ENCODE results near the gene LINGO1. TPM values are rescaled to one million over a fixed set of nuclear protein-coding genes. Genes with fewer than 3 reads are reported as not detected.

The LINGO1 gene
- total RNA-seq, 1 experiment from 2014 or later, result not detected

- peak overlapping the region; percentile 25 for H3K4me3 ChIP-seq
- H3K9me3 ChIP-seq (replicated peaks), result no peaks in the 10 kb centered on the region
- peak; percentile 84 for DNase-seq (ENCODE audit: low read depth in 1 of 2, low spot score in 2 of 2)
- H3K4me1 ChIP-seq (replicated peaks), result peaks cover 10% of the 10 kb centered on the region
- no peak overlapping the region for H3K27ac ChIP-seq
- no peaks in the 10 kb centered on the region; the same call in 1 of the 2 replicates for H3K36me3 ChIP-seq
- H3K27me3 ChIP-seq (replicated peaks), result peaks cover 46% of the 10 kb centered on the region
Observed at GRCh38 chr15:77633134-77633912, 611 bp upstream of the LINGO1 start.

- Histone ChIP-seq H3K9me3 (replicated peaks) (no peaks in the 10 kb centered on the region), H3K4me1 (replicated peaks) (peaks cover 10% of the 10 kb centered on the region), H3K4me3 (no peak overlapping the region), H3K36me3 (no peaks in the 10 kb centered on the region; the same call in 1 of the 2 replicates), H3K27ac (no peak overlapping the region), H3K27me3 (replicated peaks) (peaks cover 50% of the 10 kb centered on the region)
- no peak for DNase-seq (ENCODE audit: low read depth in 1 of 2, low spot score in 2 of 2)
Observed at GRCh38 chr15:77631745-77632533, 773 bp downstream of the LINGO1 start.

GRCh38 chr15:77630956-77631744, 1.6 kb downstream of the LINGO1 start:
- peaks cover 10% of the 10 kb centered on the region for H3K4me1 ChIP-seq (replicated peaks)
- H3K4me3 ChIP-seq, result no peak overlapping the region
- H3K9me3 ChIP-seq (replicated peaks), result no peaks in the 10 kb centered on the region
- peaks cover 53% of the 10 kb centered on the region for H3K27me3 ChIP-seq (replicated peaks)
- no peaks in the 10 kb centered on the region; the same call in 1 of the 2 replicates for H3K36me3 ChIP-seq
- no peak overlapping the region for H3K27ac ChIP-seq
- DNase-seq (ENCODE audit: low read depth in 1 of 2, low spot score in 2 of 2), result no peak

GRCh38 chr15:77630056-77630455, 2.7 kb downstream of the LINGO1 start:
- peaks cover 10% of the 10 kb centered on the region for H3K4me1 ChIP-seq (replicated peaks)
- no peak overlapping the region for H3K4me3 ChIP-seq
- H3K36me3 ChIP-seq, result no peaks in the 10 kb centered on the region; the same call in 1 of the 2 replicates
- no peak overlapping the region for H3K27ac ChIP-seq
- H3K9me3 ChIP-seq (replicated peaks), result no peaks in the 10 kb centered on the region
- DNase-seq (ENCODE audit: low read depth in 1 of 2, low spot score in 2 of 2), result no peak
- H3K27me3 ChIP-seq (replicated peaks), result peaks cover 55% of the 10 kb centered on the region

- Histone ChIP-seq H3K4me3 (no peak overlapping the region), H3K9me3 (replicated peaks) (no peaks in the 10 kb centered on the region), H3K4me1 (replicated peaks) (peaks cover 10% of the 10 kb centered on the region), H3K27ac (no peak overlapping the region), H3K36me3 (no peaks in the 10 kb centered on the region; the same call in 1 of the 2 replicates), H3K27me3 (replicated peaks) (peaks cover 55% of the 10 kb centered on the region)
- no peak for DNase-seq (ENCODE audit: low read depth in 1 of 2, low spot score in 2 of 2)
Observed at GRCh38 chr15:77629070-77630030, 3.4 kb downstream of the LINGO1 start.

GRCh38 chr15:77628010-77628409, 4.7 kb downstream of the LINGO1 start:
- Histone ChIP-seq H3K27me3 (replicated peaks) (peaks cover 51% of the 10 kb centered on the region), H3K4me1 (replicated peaks) (peaks cover 3% of the 10 kb centered on the region), H3K27ac (no peak overlapping the region), H3K9me3 (replicated peaks) (no peaks in the 10 kb centered on the region), H3K4me3 (no peak overlapping the region), H3K36me3 (no peaks in the 10 kb centered on the region)
- DNase-seq (ENCODE audit: low read depth in 1 of 2, low spot score in 2 of 2), result no peak

GRCh38 chr15:77627581-77627980, 5.1 kb downstream of the LINGO1 start:
- no peak overlapping the region for H3K27ac ChIP-seq
- no peak overlapping the region for H3K4me3 ChIP-seq
- H3K4me1 ChIP-seq (replicated peaks), result no peaks in the 10 kb centered on the region
- DNase-seq (ENCODE audit: low read depth in 1 of 2, low spot score in 2 of 2), result no peak
- no peaks in the 10 kb centered on the region for H3K36me3 ChIP-seq
- no peaks in the 10 kb centered on the region for H3K9me3 ChIP-seq (replicated peaks)
- peaks cover 48% of the 10 kb centered on the region for H3K27me3 ChIP-seq (replicated peaks)

GRCh38 chr15:77627067-77627466, 5.6 kb downstream of the LINGO1 start:
- H3K27me3 ChIP-seq (replicated peaks), result peaks cover 46% of the 10 kb centered on the region
- H3K4me3 ChIP-seq, result no peak overlapping the region
- H3K36me3 ChIP-seq, result no peaks in the 10 kb centered on the region
- H3K4me1 ChIP-seq (replicated peaks), result no peaks in the 10 kb centered on the region
- H3K9me3 ChIP-seq (replicated peaks), result no peaks in the 10 kb centered on the region
- DNase-seq (ENCODE audit: low read depth in 1 of 2, low spot score in 2 of 2), result no peak
- H3K27ac ChIP-seq, result no peak overlapping the region

- DNase-seq (ENCODE audit: low read depth in 1 of 2, low spot score in 2 of 2), result no peak
- H3K9me3 ChIP-seq (replicated peaks), result no peaks in the 10 kb centered on the region
- H3K27ac ChIP-seq, result no peak overlapping the region
- H3K36me3 ChIP-seq, result no peaks in the 10 kb centered on the region
- H3K27me3 ChIP-seq (replicated peaks), result peaks cover 35% of the 10 kb centered on the region
- no peak overlapping the region for H3K4me3 ChIP-seq
- H3K4me1 ChIP-seq (replicated peaks), result no peaks in the 10 kb centered on the region
Observed at GRCh38 chr15:77626002-77626401, 6.7 kb downstream of the LINGO1 start.

- H3K36me3 ChIP-seq, result no peaks in the 10 kb centered on the region
- H3K4me3 ChIP-seq, result no peak overlapping the region
- peaks cover 29% of the 10 kb centered on the region for H3K27me3 ChIP-seq (replicated peaks)
- DNase-seq (ENCODE audit: low read depth in 1 of 2, low spot score in 2 of 2), result no peak
- no peaks in the 10 kb centered on the region for H3K9me3 ChIP-seq (replicated peaks)
- H3K27ac ChIP-seq, result no peak overlapping the region
- no peaks in the 10 kb centered on the region for H3K4me1 ChIP-seq (replicated peaks)
Observed at GRCh38 chr15:77625376-77625775, 7.3 kb downstream of the LINGO1 start.

GRCh38 chr15:77624868-77625267, 7.8 kb downstream of the LINGO1 start:
- no peak for DNase-seq (ENCODE audit: low read depth in 1 of 2, low spot score in 2 of 2)
- H3K4me1 ChIP-seq (replicated peaks), result no peaks in the 10 kb centered on the region
- H3K27ac ChIP-seq, result no peak overlapping the region
- no peak overlapping the region for H3K4me3 ChIP-seq
- H3K36me3 ChIP-seq, result no peaks in the 10 kb centered on the region
- H3K27me3 ChIP-seq (replicated peaks), result peaks cover 24% of the 10 kb centered on the region
- no peaks in the 10 kb centered on the region for H3K9me3 ChIP-seq (replicated peaks)

- H3K4me1 ChIP-seq (replicated peaks), result no peaks in the 10 kb centered on the region
- DNase-seq (ENCODE audit: low read depth in 1 of 2, low spot score in 2 of 2), result no peak
- peaks cover 15% of the 10 kb centered on the region for H3K27me3 ChIP-seq (replicated peaks)
- no peaks in the 10 kb centered on the region for H3K9me3 ChIP-seq (replicated peaks)
- no peaks in the 10 kb centered on the region for H3K36me3 ChIP-seq
- H3K27ac ChIP-seq, result no peak overlapping the region
- no peak overlapping the region for H3K4me3 ChIP-seq
Observed at GRCh38 chr15:77623755-77624524, 8.8 kb downstream of the LINGO1 start.

Measured in SJSA1 (cell line).